ENCODE measurements around the gene POU2AF2. TPM values are rescaled to one million over a fixed set of nuclear protein-coding genes. Genes with fewer than 3 reads are reported as not detected.
"Not testable (repeated sequence)": the region's sequence is repeated elsewhere in the genome, so short reads cannot be mapped to it uniquely, and the experiment has no call there.

POU2AF2 gene
- polyA plus RNA-seq, 1 donor, result not detected

DNA sequence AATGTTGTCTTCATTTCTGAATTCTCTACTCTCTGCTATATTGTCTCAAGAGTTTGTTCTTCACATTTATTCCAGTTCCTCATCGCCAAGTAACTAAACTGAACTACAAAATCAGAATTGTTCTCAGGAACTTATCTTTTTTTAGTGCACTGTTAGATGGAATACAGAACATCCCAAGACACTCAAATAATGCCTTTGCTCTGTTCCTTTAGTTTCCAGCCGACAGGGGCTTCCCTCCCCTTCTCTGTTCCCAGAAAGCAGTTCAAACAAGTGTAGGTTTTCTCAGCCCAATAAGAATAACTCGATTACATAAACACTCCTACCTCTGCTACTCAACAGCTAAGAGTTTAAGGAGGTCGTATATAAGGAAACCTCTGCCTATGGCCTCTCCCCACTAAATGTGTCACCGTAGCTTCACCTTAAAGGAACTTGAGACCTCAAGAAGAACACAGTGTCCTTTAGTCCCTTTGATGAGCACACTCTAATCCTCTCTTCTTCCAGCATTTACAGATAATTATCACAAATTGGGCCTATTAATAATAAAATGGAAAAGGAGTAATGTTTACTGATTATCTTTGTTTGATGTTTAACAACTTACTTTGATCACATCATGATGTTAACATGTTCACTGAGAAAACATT, 59.8 kb downstream of the POU2AF2 start:
- no peak for DNase-seq

DNA sequence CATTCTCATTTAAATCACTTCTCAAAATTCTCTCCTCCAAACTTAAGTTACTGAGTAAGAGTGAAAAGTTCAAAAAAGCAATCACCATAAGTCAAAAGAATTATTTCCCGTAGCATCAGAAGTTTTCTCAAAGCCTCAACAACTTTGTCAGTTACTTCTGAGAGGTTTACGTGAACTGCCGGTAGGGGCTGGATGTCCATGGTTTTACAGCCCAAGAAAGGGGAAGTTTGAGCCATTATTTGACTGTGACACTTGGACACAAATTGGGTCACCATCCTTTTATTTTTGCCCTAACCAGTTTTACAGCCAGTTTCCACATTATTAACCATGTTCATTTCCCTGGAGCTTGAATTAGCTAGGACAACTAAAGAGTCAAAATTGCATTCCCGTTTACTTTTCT, 60.4 kb downstream of the POU2AF2 start:
- no peak for DNase-seq

DNA sequence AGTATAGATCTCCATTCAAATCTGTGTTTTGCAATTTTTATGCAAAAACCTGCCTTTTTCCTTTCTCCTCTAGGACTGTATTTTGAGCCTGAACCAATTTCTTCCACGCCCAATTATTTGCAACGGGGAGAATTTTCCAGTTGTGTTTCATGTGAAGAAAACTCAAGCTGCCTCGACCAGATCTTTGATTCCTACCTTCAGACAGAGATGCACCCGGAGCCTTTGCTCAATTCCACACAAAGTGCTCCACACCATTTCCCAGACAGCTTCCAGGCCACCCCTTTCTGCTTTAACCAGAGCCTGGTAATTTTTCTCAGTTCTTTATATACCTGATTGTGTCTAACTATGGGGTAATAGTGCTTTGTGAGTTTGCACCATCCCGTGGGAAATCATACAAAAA, 60.8 kb downstream of the POU2AF2 start:
- DNase-seq, result no peak

DNA sequence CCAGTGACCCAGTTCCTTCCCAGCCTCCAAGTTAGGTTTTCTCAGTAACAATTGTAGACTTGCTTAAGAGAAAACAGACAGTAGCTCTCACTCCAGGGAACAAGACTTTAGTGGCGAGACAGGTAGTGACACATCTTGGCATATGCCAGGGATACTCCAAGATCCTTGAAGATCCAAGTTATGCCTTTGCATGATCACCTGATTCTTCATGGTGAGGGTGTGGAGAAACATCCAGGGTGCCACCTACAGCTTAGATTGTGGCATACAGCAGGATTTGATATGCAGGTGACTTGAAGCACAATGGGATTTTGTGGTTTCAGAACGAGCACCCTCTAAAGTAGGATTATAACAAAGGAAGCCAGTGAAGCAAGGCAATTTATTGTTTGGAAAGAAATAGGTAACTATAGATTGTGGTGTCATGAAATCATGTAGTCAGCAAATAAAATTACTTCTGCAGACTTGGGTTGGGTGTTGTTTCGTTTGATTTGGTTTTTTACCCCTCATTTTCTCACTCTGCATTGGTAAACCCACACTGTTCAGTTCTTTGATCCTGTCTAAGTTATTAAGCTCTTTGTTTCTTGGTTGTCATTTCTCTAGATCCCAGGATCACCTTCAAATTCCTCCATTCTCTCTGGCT, 62.1 kb downstream of the POU2AF2 start:
- no peak for DNase-seq

DNA sequence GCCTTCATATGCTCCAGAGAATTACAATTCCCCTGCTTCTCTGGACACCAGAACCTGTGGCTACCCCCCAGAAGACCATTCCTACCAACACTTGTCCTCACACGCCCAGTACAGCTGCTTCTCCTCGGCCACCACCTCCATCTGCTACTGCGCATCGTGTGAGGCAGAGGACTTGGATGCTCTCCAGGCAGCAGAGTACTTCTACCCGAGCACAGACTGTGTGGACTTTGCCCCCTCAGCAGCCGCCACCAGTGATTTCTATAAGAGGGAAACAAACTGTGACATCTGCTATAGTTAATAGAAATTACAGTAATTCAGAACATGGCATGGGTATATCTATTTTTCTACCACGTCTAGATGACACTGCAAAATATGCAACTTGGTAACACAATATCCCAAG, 62.6 kb downstream of the POU2AF2 start:
- DNase-seq, result no peak

DNA sequence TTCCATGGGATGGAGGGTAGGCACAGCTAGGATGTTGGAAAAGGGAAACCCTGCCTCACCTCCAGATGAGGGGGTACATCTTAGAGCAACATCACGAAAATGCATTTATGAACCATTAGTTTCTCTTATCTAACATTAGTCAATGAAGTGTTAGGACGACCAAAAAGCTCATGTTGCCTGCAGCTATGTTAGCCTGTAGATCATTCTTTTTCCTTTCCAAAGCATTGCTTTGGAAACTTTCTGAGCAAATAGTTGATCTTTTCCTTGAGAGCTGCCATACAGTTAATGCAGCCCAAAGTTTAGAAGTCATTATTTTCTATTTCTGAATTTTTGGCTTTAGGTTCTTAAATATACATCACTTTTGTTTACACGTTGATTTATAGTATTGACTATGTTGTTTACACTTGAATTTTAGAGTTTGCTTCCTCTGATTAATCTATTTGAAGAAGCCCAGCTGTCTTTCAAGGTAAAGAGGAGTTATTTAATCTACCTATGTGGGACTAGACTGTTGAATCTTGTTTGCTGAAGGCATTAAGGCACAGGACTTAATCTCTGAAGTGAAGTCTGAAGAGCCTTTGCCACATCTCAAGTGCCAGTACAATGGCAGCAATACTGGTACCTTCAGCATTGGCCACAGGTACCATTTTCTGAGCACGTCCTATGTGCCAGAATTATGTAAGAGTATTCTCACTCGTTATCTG, 63.8 kb downstream of the POU2AF2 start:
- no peak for DNase-seq

DNA sequence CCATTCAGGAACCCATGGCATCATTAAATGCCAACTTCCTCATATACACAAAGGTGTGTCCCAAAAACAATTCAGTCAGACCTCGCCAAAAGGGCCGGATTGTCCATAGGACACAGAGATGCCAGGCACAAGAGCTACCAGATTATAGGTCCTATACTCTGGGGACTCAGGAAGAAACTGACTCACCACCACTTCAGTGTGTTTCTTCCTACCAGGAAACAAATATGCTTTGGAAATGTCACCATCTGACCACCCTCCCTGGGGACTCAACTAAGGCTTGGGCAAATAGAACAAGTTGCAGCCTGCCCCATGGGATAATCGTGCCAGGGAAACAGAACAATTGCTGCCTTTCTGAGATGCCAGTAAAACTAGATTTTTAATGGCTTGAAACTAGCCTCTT, 64.6 kb downstream of the POU2AF2 start:
- no peak for DNase-seq

DNA sequence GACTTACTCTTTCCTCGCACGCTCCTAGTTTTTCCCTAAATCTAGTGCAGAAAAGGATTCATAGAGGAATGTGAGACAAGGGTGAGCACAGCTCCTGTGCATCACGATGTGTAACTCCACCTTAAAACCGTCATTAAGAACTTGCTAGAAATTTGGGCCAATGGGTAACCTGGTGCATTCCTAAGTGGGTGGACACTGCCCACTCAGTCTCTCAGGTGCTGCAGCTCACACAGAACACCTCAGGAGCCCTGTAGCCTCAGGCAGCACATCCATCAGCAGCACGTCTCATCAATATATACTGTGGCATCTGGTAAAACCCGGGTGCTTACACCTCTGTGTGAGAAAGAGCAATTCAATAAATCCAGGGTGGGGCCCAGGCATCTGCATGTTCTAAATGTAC, 65.2 kb downstream of the POU2AF2 start:
- no peak for DNase-seq

DNA sequence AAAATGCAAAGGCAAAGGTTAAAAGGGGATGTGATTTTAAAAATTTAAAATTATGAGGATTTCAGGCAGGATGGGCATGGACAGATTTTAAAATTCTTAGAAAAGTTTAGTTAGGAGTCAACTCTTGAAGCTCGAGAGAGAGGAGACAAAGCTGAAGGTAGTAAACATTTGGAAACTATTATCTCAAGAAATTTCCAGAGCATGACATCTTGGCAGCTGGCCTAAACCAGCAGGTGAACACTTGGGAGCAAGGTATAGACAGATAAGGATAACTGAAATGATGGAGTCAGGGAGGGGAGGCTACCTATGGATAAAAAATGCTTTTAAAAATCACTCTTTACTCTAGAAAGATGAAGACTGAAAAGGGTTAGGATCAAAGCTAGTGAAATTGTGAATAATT, 66.6 kb downstream of the POU2AF2 start:
- DNase-seq, result no peak

DNA sequence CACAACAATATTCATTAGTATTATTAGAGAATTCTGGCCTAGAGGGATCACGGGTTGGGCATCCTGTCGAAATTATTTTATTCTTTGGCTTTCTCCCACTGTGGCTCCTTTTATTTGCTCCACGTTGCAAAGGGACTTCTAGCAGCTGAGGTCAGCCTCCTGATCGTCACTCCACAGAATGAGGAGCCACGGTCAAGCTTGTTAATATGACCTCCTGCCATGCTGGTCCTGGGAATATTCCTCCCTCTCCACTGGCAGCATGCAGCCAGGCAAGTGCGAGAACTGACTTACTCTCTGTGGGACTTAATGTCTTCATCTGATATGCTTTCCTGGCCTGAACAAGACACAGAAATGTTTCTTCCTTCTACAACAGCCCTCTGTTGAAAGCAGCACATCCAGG, 73.8 kb downstream of the POU2AF2 start:
- DNase-seq, result no peak

DNA sequence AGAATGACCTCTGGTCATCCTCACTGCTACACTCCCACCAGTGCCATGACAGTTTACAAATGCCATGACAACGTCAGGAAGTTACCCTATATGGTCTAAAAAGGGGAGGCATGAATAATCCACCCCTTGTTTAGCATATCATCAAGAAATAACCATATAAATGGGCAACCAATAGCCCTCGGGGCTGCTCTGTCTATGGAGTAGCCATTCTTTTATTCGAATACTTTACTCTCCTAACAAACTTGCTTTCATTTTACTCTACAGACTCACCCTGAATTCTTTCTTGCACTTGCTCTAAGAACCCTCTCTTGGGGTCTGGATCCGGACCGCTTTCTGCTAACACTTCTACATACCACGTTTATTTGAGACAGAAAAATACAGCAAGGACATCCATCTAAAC, 74.7 kb downstream of the POU2AF2 start:
- DNase-seq, result not testable (repeated sequence)

DNA sequence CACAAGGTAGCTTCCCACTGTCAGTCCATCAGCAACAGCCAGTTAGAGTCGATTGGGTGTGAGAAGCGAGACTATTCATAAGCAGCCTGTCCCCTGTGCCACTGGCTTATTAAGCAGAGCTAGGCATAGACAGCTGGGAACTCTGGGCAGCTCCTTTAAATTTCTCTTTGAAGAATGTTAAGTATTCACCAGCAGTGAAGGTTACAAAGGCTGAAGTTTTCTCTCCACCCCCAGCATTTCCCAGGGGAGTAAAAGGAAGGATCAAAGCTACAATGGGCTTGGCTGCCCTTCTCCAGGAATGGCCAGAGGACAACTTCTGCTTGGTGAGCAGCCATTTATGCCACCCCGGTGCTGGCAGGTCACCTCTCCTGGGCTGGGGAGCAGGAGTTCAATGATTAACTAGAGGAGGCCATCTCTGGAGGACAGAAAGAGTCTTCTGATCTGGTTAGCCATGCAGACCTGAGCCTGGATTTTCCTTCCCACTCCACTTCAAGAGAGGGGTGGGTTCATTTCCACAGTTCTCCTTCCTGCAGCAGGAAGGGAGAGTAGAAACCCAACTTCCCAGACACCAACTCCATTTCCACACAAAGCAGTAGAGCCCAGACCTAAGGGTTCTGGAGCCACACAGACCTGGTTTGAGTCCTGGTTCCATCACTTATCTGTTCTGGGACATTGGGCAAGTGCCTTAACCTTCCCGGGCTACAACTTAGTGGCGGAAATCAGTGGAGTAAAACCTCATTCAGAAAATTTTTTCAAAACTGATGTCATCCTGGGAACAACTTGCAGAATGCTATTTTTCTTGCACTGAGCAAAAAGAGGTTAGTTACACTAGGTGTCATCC, 75.4 kb downstream of the POU2AF2 start:
- no peak for DNase-seq

DNA sequence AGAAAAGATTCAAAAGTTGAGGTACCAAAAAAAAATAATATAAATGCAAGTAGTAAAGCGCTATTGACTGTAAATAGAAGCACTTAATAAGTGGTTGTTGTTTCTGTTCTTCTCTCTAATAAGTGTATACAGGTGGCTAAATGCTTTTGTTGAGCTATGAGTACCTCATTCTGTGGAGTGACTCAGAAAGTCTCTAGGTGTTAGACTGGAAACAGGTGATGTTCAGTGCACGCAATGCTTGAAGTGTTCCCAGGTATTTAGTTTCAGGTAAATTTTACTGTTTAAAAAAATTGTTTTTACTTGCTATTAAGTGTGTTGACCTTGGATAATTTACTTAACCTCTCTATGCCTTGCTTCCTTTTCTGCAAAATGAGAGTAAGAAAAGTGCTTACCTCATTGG, 77.0 kb downstream of the POU2AF2 start:
- no peak for DNase-seq

DNA sequence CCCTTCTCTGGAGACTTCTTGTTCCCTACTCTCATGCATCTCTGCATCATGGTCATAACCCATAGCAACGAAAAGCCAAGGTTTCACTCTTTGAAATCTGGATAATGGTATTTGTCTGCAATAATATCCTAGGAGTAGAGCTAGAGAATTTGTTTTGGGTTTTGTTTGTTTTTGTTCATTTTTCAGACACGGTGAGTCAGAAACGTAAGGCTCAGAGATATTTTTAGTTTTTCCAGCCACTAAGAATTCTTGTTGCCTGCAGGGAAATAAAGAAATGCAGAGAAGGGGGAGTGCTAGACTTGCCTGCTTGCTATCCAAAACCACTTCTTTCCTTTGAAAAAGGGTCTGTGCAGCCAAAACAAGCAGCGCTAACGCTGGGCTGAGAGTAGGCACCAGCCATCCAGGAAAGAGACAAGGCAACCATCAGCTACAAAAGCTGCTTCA, 78.8 kb downstream of the POU2AF2 start:
- no peak for DNase-seq

DNA sequence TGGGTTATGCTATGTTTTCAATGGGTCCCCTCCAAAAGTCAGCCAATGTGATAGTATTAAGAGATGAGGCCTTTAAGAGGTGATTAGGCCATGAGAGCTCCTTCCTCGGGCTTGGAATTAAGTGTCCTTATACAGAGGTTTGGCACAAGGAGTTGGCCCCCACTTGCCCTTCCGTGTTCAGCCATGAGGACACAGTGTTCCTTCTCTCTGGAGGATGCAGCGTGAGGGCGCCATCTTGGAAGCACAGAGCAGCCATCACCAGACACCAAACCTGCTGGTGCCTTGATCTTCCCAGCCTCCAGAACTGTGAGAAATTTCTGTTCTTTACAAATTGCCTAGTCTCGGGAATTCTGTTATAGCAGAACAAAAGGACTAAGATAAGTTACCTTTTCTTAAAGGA, 79.7 kb downstream of the POU2AF2 start:
- DNase-seq, result no peak

DNA sequence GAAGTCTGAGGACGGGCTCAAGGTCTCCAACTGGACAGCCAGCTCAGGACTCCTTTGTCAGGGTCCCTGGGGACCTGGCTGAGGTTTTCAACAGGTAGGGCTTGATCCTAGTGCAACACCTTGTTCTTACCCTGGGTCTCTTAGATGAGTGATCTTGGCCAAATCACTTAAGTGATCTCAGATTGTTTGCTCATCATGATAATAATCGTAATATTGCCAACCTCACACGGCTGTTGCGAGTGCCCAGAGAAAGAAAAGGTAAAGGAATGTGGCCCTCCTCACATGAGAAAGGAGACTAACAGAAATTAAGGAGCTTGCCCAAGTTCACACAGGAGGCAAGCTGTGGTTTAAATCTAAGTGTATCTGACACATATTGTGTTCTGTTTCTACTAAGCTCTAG, 81.3 kb downstream of the POU2AF2 start:
- no peak for DNase-seq

DNA sequence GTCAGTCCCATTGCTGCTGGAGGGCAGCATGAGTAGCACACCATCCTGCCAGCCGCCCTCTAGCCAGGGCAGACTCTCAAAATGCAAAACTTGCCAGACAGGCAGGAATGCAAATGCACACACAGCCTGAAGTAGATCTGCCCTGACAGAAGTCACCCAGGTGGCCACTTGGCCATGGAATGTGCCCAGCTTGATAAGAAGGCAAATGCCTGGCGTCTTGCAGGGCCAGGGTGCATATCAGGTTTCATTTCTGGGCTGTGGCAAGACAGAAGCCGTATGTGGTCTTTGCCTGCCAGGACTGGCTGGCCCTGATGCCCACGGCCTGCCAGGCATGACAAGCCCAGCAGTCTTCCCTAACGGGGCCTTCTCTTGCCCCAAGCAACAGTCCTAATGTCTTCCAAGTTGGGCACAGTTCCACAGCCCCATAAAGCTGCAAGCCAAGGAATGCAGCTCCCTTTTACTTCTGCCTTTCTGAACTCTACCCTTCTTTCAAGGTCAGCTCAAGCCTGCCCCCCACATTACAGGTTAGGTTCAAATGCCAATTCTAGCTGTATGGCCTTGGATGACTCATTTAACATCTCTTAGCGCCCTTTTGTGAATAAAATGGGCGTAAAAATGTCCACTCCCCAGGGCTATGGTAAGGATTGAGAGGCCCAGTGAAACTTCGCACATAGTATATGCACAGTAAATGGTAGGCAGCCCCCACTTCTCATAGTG, 82.5 kb downstream of the POU2AF2 start:
- no peak for DNase-seq

DNA sequence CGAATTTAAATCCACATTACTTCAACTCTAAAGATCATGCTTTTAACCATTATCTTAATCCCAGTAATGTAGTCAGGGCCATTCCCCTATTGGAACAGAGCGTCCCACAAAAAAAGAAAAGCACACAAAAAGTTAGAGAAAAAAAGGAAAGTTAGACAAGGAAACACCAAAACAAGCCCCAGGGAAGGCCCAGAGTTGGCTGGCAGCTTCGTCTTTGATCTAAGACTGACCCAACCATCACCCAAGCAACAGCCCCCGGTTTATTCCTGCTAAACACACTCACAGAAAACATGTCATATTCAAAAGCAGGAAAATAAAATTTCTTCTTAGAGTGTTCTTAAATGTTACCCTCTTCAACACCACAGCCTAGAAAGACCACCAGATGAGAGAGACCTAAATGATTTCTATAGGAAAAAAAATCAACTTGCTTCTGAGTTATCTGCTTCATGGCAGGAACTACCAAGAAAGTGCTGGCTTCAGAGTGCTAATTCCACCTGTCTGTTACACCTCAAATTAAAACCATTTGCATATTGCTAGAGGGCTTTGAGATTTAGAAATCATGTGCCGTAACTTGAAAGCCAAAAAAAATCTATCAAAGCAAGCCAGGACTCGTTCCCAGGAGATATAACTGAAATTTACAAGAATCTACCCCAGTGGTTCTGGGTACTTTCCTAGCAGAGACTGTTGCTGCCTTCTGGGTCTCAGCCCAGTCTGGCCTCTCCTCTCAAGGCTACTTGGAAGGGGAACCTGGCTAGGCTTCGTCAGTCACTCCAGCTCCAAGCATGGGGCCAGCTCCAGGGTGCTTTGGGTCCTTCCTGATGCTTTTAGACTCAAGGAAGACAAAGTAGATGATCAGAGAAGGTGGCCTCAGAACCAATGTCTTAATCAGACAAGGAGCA, 84.0 kb downstream of the POU2AF2 start:
- DNase-seq, result no peak

DNA sequence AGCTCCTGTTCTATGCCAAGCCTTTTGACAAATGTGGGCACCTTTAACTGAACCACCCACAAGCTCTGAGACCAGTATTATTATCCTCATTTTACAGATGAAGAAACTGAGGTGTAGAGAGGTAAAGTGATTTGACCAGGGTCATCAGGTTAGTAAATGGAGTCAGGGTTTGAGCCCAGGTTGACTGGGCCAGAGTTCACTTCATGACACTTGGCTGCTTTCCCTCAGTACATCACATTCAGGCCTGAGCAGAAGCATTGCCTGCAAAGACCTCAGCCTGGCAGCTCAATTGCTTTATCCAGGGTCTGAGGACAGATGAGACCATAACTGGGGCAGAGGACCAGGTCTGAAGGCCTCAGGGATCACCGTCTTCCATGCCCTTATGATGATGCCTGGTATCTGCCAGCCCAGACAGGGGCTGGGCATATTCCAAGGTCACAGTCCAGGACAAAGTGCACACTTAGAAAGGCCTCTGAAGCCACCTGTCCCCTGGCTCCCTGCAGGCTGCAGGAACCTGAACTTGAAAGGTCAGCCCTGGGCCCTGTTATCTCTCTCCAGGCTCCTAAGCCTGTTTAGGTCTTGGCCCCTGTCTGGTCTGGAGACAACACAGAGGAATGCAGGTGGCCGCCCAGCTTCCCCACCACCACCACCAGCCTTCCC, 84.8 kb downstream of the POU2AF2 start:
- no peak for DNase-seq

DNA sequence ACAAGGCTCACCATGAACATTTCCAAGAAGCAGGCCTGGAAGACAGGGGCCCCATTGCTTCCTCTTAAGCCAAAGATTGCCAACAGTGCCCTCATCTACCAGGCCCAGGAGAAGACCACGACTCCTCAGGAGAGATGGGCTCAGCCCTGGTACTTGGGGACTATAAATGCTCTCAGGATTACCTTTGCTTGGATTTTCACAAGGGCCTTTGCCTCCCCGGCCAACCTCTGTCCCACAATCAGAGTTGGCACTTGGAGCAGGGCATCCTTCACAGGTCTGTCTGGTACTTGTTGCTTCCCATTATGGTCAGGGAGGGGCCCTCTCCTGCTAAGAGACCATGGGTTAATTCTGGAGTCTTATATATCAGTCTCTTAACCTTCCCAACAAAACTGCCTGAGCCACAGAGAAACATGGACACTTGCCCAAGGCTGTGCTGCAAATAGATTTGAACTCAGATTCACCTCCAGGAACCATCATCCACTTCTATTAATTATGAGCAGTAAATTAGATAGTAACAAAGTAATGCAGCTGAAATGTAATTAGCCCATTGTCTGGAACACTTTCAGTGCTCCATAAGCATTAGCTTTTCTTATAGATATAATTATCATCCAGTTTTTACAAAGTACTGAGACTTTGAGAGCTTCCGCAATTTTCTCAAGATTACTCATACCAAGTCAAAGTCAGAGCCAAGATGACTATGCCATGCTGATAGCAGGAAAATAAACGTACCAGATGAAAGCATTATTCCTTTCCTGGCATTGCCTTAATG, 86.4 kb downstream of the POU2AF2 start:
- no peak for DNase-seq
